ENCODE data around the gene PWWP2B.

The PWWP2B gene

GRCh38 chr10:132397036-132397541, at the start of gene PWWP2B:
PWWP2B (plus strand) TSS chr10:132397200; CDS start chr10:132397227, 27 bp downstream.
- DNase-seq (ENCODE audit: extremely low read depth, low read depth), result no peak

GRCh38 chr10:132347211-132347930, 49.6 kb upstream of the PWWP2B start:
- no peak for TF ChIP-seq CTCF (IDR thresholded peaks at IDR 0.05; ENCODE audit: low read depth, low read length)
- DNase-seq (ENCODE audit: extremely low read depth, low read depth), result no peak

More at GRCh38 chr10:132397036-132397541, at the start of gene PWWP2B:
- TF ChIP-seq CTCF (IDR thresholded peaks at IDR 0.05; ENCODE audit: low read depth, low read length), result no peak

- DNase-seq (ENCODE audit: extremely low read depth, low read depth), result no peak
- TF ChIP-seq CTCF (IDR thresholded peaks at IDR 0.05; ENCODE audit: low read depth, low read length), result no peak
Observed at GRCh38 chr10:132347931-132348267, 49.1 kb upstream of the PWWP2B start.

- no peak for TF ChIP-seq CTCF (IDR thresholded peaks at IDR 0.05; ENCODE audit: low read depth, low read length)
- no peak for DNase-seq (ENCODE audit: extremely low read depth, low read depth)
Observed at GRCh38 chr10:132349766-132350165, 47.2 kb upstream of the PWWP2B start.

GRCh38 chr10:132350391-132350790, 46.6 kb upstream of the PWWP2B start:
- no peak for TF ChIP-seq CTCF (IDR thresholded peaks at IDR 0.05; ENCODE audit: low read depth, low read length)
- DNase-seq (ENCODE audit: extremely low read depth, low read depth), result no peak

GRCh38 chr10:132350946-132351345, 46.1 kb upstream of the PWWP2B start:
- no peak for DNase-seq (ENCODE audit: extremely low read depth, low read depth)
- TF ChIP-seq CTCF (IDR thresholded peaks at IDR 0.05; ENCODE audit: low read depth, low read length), result no peak

GRCh38 chr10:132351611-132352010, 45.4 kb upstream of the PWWP2B start:
- no peak for TF ChIP-seq CTCF (IDR thresholded peaks at IDR 0.05; ENCODE audit: low read depth, low read length)
- DNase-seq (ENCODE audit: extremely low read depth, low read depth), result no peak

Data from AG09319 (cell line).